PC-9 (cell line): ENCODE results near the gene VAV3. TPM values are rescaled to one million over a fixed set of nuclear protein-coding genes. Genes with fewer than 3 reads are reported as not detected.

ENCODE experiments used
- BruUV-seq: library from RNA; stranded (reverse); fragments of 400-500 nt; replicated peaks from 2 replicates; lab custom pipeline; 2021; lab: Mats Ljungman, UMichigan
- CTCF ChIA-PET: fragments of 300-600 bp; sonication (Branson Sonifier 250); formaldehyde crosslinking; loops from one replicate; lab custom pipeline; 2022; ENCODE audit warnings: antibody characterized with exemption; lab: Charles Lee
- POLR2A ChIA-PET: fragments of 300-600 bp; sonication (Branson Sonifier 250); formaldehyde crosslinking; loops from one replicate; lab custom pipeline; 2022; ENCODE audit warnings: antibody characterized with exemption; ENCODE audit not compliant: unreplicated experiment; lab: Charles Lee
- DNase-seq, 2 experiments: peaks; one replicate each; pipeline versions ENCODE4 v3.0.0 to v3.0.0-alpha.2; 2015 to 2022; ENCODE audit warnings: mixed read lengths in 1 of 2
- H2AFZ ChIP-seq: fragments of 200-600 bp; sonication (generic); 2 replicates; pipeline ENCODE4 v1.8.1; 2017; ENCODE audit warnings: antibody characterized with exemption
- H3F3A ChIP-seq: fragments of 200-600 bp; sonication (generic); 2 replicates; pipeline ENCODE4 v1.8.1; 2017; ENCODE audit warnings: antibody characterized with exemption, mild to moderate bottlenecking, low read depth; ENCODE audit not compliant: insufficient read depth
- H3K27ac ChIP-seq: fragments of 200-600 bp; sonication (generic); 2 replicates; pipeline ENCODE4 v1.6.1; 2016; ENCODE audit warnings: mixed run types
- H3K27me3 ChIP-seq: fragments of 200-600 bp; sonication (generic); 2 replicates; pipeline ENCODE4 v1.6.1; 2016; ENCODE audit warnings: low read depth, mixed run types; ENCODE audit not compliant: insufficient read depth
- H3K36me3 ChIP-seq: fragments of 200-600 bp; sonication (generic); 2 replicates; pipeline ENCODE4 v1.6.1; 2016; ENCODE audit warnings: low read depth, mixed run types
- H3K4me1 ChIP-seq: fragments of 200-600 bp; sonication (generic); replicated peaks from 2 replicates; pipeline ENCODE4 v1.6.1; 2016; ENCODE audit warnings: mixed run types; ENCODE audit not compliant: insufficient read depth
- H3K4me2 ChIP-seq: fragments of 200-600 bp; sonication (generic); 2 replicates; pipeline ENCODE4 v1.6.1; 2017; ENCODE audit warnings: mixed run types
- H3K4me3 ChIP-seq: fragments of 200-600 bp; sonication (generic); 2 replicates; pipeline ENCODE4 v1.6.1; 2016; ENCODE audit warnings: mixed run types
- H3K79me2 ChIP-seq: fragments of 200-600 bp; sonication (generic); 2 replicates; pipeline ENCODE4 v1.6.1; 2017; ENCODE audit warnings: low read depth, mixed run types
- H3K9me2 ChIP-seq: fragments of 200-600 bp; sonication (generic); 2 replicates; pipeline ENCODE4 v1.8.1; 2017; ENCODE audit warnings: mild to moderate bottlenecking; ENCODE audit not compliant: insufficient read depth
- H3K9me3 ChIP-seq: fragments of 200-600 bp; sonication (generic); 2 replicates; pipeline ENCODE4 v1.8.1; 2016; ENCODE audit warnings: low read depth; ENCODE audit not compliant: insufficient read depth
- H4K20me1 ChIP-seq: fragments of 200-600 bp; sonication (generic); 2 replicates; pipeline ENCODE4 v1.8.1; 2017; ENCODE audit not compliant: insufficient read depth
- EZH2 ChIP-seq: fragments of 200-600 bp; sonication (generic); IDR thresholded peaks from 2 replicates; pipeline ENCODE4 v1.8.0; 2017; ENCODE audit warnings: antibody characterized with exemption, low read depth
- intact Hi-C: fragments of 100-400 bp; cut with micrococcal nuclease; formaldehyde crosslinking; loops from one replicate; pipeline ENCODE4 v1.10.0; 2022; ENCODE audit not compliant: unreplicated experiment
- total RNA-seq: library from RNA; stranded (reverse); gene quantifications from 2 replicates; pipeline ENCODE4 v1.2.3, GENCODE V29; 2021
- TF ChIP-seq, protein P1 (sequence below): fragments of 200-600 bp; sonication (generic); conservative IDR thresholded peaks from 2 replicates; pipeline ENCODE4 v1.6.1; 2017; ENCODE audit warnings: mixed run types, antibody characterized with exemption, mild to moderate bottlenecking, moderate library complexity

The VAV3 gene
- total RNA-seq, 1 experiment from 2014 or later: 1.7 TPM

DNA sequence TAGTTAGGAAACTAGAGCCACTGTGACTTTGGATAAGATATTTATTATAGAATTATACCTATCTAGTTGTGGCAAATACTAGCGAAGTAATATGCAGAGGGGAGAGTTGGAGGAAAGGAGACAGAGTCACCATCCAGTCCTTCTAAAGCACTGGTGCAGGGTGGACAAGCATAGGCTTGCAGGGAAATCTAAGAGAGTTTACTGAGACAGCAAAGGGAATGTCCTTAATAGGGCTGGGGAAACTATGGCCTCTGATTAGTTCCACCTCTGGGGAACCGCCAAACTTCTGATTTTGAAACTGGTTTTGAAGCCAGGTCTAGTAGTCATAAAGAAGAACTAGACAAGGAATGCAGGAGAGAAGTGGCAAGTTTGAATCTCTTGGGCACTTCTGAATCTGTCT lies 407.9 kb downstream of the VAV3 start:
- no TSS peak for BruUV-seq
- H3K36me3 ChIP-seq: no peaks in the 10 kb centered on the region
- no peaks in the 10 kb centered on the region for H3F3A ChIP-seq
- H3K4me1 ChIP-seq: no peaks in the 10 kb centered on the region
- no peak overlapping the region for H3K27ac ChIP-seq
- ChIA-PET POLR2A (no interaction called here), CTCF (no interaction called here)
- DNase-seq: no peak
- H4K20me1 ChIP-seq: no peaks in the 10 kb centered on the region
- H3K4me2 ChIP-seq: no peak overlapping the region
- H3K27me3 ChIP-seq: no peaks in the 10 kb centered on the region
- peaks cover 3% of the 10 kb centered on the region; the same call in 1 of the 2 replicates for H3K9me2 ChIP-seq
- H3K79me2 ChIP-seq: no peaks in the 10 kb centered on the region
- H3K4me3 ChIP-seq: no peak overlapping the region
- H2AFZ ChIP-seq: no peak overlapping the region
- TF ChIP-seq EZH2: no peak
- TF ChIP-seq, protein P1, sequence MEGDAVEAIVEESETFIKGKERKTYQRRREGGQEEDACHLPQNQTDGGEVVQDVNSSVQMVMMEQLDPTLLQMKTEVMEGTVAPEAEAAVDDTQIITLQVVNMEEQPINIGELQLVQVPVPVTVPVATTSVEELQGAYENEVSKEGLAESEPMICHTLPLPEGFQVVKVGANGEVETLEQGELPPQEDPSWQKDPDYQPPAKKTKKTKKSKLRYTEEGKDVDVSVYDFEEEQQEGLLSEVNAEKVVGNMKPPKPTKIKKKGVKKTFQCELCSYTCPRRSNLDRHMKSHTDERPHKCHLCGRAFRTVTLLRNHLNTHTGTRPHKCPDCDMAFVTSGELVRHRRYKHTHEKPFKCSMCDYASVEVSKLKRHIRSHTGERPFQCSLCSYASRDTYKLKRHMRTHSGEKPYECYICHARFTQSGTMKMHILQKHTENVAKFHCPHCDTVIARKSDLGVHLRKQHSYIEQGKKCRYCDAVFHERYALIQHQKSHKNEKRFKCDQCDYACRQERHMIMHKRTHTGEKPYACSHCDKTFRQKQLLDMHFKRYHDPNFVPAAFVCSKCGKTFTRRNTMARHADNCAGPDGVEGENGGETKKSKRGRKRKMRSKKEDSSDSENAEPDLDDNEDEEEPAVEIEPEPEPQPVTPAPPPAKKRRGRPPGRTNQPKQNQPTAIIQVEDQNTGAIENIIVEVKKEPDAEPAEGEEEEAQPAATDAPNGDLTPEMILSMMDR: no peak
- no peaks in the 10 kb centered on the region for H3K9me3 ChIP-seq
- intact Hi-C loops: no loop called here

DNA sequence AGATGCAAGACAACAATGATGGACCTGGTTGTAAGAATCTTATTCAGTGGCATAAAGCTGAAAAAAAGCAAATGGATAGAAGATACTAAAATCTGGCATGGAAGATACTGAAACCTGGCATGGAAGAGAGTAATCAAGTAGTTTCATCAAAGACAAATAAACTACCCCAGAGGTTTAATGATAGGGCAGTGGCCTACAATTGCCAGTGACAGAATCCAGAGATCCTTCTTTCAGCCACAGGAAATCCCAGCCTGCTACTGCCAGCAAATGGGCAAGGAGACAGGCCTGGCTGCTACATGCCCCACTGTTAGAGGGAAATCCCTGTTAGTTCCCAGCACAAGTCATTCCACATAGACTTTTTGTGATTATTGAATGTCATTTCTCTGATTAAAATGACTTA lies 409.4 kb downstream of the VAV3 start:
- Histone ChIP-seq H3K4me1 (no peaks in the 10 kb centered on the region), H3K27me3 (no peaks in the 10 kb centered on the region), H3K4me3 (no peak overlapping the region), H3K9me2 (peaks cover 3% of the 10 kb centered on the region; the same call in 1 of the 2 replicates), H2AFZ (no peak overlapping the region), H3K36me3 (no peaks in the 10 kb centered on the region), H3F3A (no peaks in the 10 kb centered on the region), H3K9me3 (no peaks in the 10 kb centered on the region), H3K27ac (no peak overlapping the region), H4K20me1 (no peaks in the 10 kb centered on the region), H3K4me2 (no peak overlapping the region), H3K79me2 (no peaks in the 10 kb centered on the region)
- BruUV-seq: no TSS peak
- DNase-seq: no peak
- TF ChIP-seq, protein P1: no peak
- TF ChIP-seq EZH2: no peak
- CTCF ChIA-PET: no interaction called here
- intact Hi-C loops: no loop called here
- POLR2A ChIA-PET: no interaction called here

DNA sequence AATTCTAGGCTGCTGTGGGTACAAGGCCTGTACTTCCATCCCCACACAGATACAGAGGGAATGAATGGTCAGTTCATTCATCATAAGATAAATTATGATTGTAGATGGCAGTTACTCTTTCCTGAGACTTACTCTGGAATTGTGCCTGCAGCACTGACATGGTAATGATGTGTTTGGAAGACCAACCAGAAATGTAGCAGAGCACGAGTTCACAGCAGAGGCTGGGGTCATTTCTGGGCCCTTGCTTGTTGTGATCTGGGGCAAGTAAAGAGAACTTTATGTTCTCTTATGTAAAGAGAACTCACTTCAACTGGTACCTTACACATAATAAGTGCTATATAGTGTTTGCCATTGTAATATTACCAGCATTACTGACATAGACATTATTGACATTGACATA lies 412.2 kb downstream of the VAV3 start:
- POLR2A ChIA-PET: no interaction called here

More for the DNA sequence above, 412.2 kb downstream of the VAV3 start:
- Histone ChIP-seq H2AFZ (no peak overlapping the region; the same call in 1 of the 2 replicates), H3K9me3 (no peaks in the 10 kb centered on the region), H3K4me2 (no peak overlapping the region), H3K4me1 (no peaks in the 10 kb centered on the region), H3K79me2 (no peaks in the 10 kb centered on the region), H3K4me3 (no peak overlapping the region), H4K20me1 (no peaks in the 10 kb centered on the region), H3K36me3 (no peaks in the 10 kb centered on the region), H3K27ac (no peak overlapping the region), H3F3A (no peaks in the 10 kb centered on the region), H3K27me3 (no peaks in the 10 kb centered on the region), H3K9me2 (no peaks in the 10 kb centered on the region; the same call in 1 of the 2 replicates)
- intact Hi-C loops: no loop called here
- TF ChIP-seq, protein P1: no peak
- TF ChIP-seq EZH2: no peak
- DNase-seq: no peak
- CTCF ChIA-PET: no interaction called here
- no TSS peak for BruUV-seq
